Testis (tissue), 2 donors: Measurements from ENCODE around the gene RHBDL1.

ENCODE experiments used
- POLR2A ChIP-seq: fragments of 450-650 bp; IDR thresholded peaks from one replicate; pipeline ENCODE4 v1.6.1; 2017; ENCODE audit warnings: antibody characterized with exemption, mild to moderate bottlenecking, moderate library complexity
- TF ChIP-seq, protein P1 (sequence below), 3 experiments: fragments of 450-650 bp in 2 of 3; fragments of 200-600 bp in 1 of 3; sonication (generic) in 1 of 3; IDR thresholded peaks; one replicate each; pipeline ENCODE4 v1.5.1; 2016 to 2019; ENCODE audit warnings: antibody characterized with exemption in 3 of 3, mild to moderate bottlenecking in 2 of 3, moderate library complexity in 1 of 3

DNA sequence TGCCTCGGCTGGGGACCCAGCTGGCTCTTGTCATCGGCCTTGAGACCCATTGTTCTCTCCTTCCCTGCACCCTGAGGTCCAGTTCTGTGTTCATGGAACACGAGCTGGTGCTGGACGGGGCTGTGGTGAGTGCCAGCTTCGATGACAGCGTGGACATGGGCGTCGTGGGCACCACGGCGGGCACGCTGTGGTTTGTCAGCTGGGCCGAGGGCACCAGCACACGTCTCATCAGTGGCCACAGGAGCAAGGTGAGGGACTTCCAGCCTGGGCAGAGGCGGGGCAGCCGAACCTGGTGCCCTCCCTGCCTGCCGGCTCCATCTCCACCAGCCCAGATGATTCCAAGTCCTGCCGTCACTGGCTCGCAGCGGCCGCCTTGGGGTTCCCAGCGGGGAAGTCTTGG, 12.9 kb upstream of the RHBDL1 start:
- TF ChIP-seq, protein P1, sequence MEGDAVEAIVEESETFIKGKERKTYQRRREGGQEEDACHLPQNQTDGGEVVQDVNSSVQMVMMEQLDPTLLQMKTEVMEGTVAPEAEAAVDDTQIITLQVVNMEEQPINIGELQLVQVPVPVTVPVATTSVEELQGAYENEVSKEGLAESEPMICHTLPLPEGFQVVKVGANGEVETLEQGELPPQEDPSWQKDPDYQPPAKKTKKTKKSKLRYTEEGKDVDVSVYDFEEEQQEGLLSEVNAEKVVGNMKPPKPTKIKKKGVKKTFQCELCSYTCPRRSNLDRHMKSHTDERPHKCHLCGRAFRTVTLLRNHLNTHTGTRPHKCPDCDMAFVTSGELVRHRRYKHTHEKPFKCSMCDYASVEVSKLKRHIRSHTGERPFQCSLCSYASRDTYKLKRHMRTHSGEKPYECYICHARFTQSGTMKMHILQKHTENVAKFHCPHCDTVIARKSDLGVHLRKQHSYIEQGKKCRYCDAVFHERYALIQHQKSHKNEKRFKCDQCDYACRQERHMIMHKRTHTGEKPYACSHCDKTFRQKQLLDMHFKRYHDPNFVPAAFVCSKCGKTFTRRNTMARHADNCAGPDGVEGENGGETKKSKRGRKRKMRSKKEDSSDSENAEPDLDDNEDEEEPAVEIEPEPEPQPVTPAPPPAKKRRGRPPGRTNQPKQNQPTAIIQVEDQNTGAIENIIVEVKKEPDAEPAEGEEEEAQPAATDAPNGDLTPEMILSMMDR (IDR thresholded peaks at IDR 0.05): no peak
- TF ChIP-seq POLR2A: no peak
